Esophagus squamous epithelium (tissue), 5 donors: ENCODE results near the gene ACSL5. TPM values are rescaled to one million over a fixed set of nuclear protein-coding genes. Genes with fewer than 3 reads are reported as not detected.

ENCODE experiments used
- DNase-seq: peaks from one replicate; lab custom pipeline; 2025; lab: John Stamatoyannopoulos, UW
- H3K27ac ChIP-seq, 4 donors: fragments of 200-600 bp; sonication (generic); one replicate each; pipeline ENCODE4 v1.5.1; 2016 to 2019; ENCODE audit warnings: mild to moderate bottlenecking in 1 of 4
- H3K27me3 ChIP-seq, 4 donors: fragments of 200-600 bp; sonication (generic); 1 replicate in 3 of 4; 2 replicates in 1 of 4; pipeline versions ENCODE4 v1.5.1 to v1.6.0; 2017 to 2021; ENCODE audit warnings: antibody characterized with exemption in 1 of 4
- H3K36me3 ChIP-seq, 3 donors: fragments of 200-600 bp; sonication (generic); one replicate each; pipeline ENCODE4 v1.5.1; 2016 to 2019
- H3K4me1 ChIP-seq, 3 donors: fragments of 200-600 bp; sonication (generic); one replicate each; pipeline ENCODE4 v1.5.1; 2017 to 2019
- H3K4me3 ChIP-seq, 4 donors: fragments of 200-600 bp; sonication (generic); 1 replicate in 3 of 4; 2 replicates in 1 of 4; pipeline ENCODE4 v1.5.1; 2016 to 2019; ENCODE audit warnings: mild to moderate bottlenecking in 2 of 4, moderate library complexity in 1 of 4
- H3K9me3 ChIP-seq, 3 donors: fragments of 200-600 bp; sonication (generic); one replicate each; pipeline ENCODE4 v1.5.1; 2016 to 2019
- CTCF ChIP-seq, 6 experiments: fragments of 450-650 bp in 4 of 6; fragments of 200-600 bp in 2 of 6; sonication (generic) in 2 of 6; IDR thresholded peaks; one replicate each; pipeline ENCODE4 v1.5.1; 2016 to 2019; ENCODE audit warnings: antibody characterized with exemption in 6 of 6, mild to moderate bottlenecking in 4 of 6, moderate library complexity in 4 of 6
- POLR2A ChIP-seq, 4 donors: fragments of 450-650 bp; IDR thresholded peaks; one replicate each; pipeline ENCODE4 v1.6.1; 2017; ENCODE audit warnings: antibody characterized with exemption in 4 of 4, mild to moderate bottlenecking in 4 of 4, moderate library complexity in 3 of 4
- WGBS, 2 donors: methylation state at CpG; one replicate each; pipeline ENCODE4 v1.1.5; 2018; 5-methylcytosine and 5-hydroxymethylcytosine counted together
- intact Hi-C: fragments of 100-400 bp; cut with DNase I; formaldehyde crosslinking; loops from one replicate; pipeline ENCODE4 v1.15.0; 2022
- total RNA-seq, 4 donors: library from RNA; depleted of rRNA; stranded (reverse); fragments of >200 nt; gene quantifications; one replicate each; pipeline ENCODE4 v1.1.0, GENCODE V29; 2016
- donor health status: DM: yes; HTN: yes; CAD: no.

The ACSL5 gene
- total RNA-seq, 4 donors from 2014 or later: 5.2 to 15.9 (median 8.2) TPM

GRCh38 chr10:112332509-112333228 lies 41.2 kb upstream of the ACSL5 start:
- 34 to 56% methylated on average over 5 of the region's 5 CpGs for WGBS, 2 donors
- Histone ChIP-seq H3K27me3 (no peaks in the 10 kb centered on the region), H3K27ac (no peak overlapping the region), H3K4me3 (no peak overlapping the region), H3K9me3 (no peaks in the 10 kb centered on the region), H3K4me1 (peaks cover 0 to 8% (median 0%) of the 10 kb centered on the region in 3 donors), H3K36me3 (no peaks in the 10 kb centered on the region)
- no peak for DNase-seq
- TF ChIP-seq POLR2A (IDR thresholded peaks at IDR 0.05): no peak
- intact Hi-C loops: no loop called here

DNA sequence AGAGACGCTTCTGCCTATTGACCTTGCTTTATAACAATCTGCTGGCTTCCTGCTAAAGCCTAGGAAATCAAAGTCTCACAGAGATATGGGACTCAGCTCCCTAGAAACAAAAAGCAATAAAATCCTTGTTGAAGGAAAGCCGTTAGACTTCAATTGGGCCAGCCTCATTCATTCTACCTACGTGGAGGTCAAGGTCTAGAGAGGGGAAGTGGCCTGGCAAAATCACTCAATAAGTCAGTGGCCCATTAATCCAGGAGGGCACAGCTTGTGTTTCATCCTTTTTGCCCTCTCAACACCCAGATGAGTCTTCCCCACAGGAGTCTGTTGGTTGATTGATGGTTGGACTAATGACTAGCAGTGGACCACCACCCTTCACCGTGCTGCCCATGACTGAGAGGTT lies 40.5 kb upstream of the ACSL5 start:
- Histone ChIP-seq H3K4me1 (peaks cover 0 to 8% (median 0%) of the 10 kb centered on the region in 3 donors), H3K9me3 (no peaks in the 10 kb centered on the region), H3K27me3 (no peaks in the 10 kb centered on the region), H3K36me3 (no peaks in the 10 kb centered on the region), H3K4me3 (no peak overlapping the region), H3K27ac (no peak overlapping the region)
- TF ChIP-seq CTCF (IDR thresholded peaks at IDR 0.05) (no peak), POLR2A (IDR thresholded peaks at IDR 0.05) (no peak)
- intact Hi-C loops: no loop called here
- 60 to 71% methylated on average over 3 to 4 of the region's 4 CpGs for WGBS, 2 donors
- no peak for DNase-seq

- peaks cover 0 to 5% (median 0%) of the 10 kb centered on the region in 3 donors for H3K4me1 ChIP-seq
- no peaks in the 10 kb centered on the region for H3K27me3 ChIP-seq
- H3K4me3 ChIP-seq: no peak overlapping the region
- TF ChIP-seq POLR2A (IDR thresholded peaks at IDR 0.05) (no peak), CTCF (IDR thresholded peaks at IDR 0.05) (no peak)
- no peak overlapping the region for H3K27ac ChIP-seq
- no peak for DNase-seq
- no peaks in the 10 kb centered on the region for H3K36me3 ChIP-seq
- intact Hi-C loops: no loop called here
- 41 to 47% methylated on average over 5 of the region's 5 CpGs for whole genome bisulfite sequencing, 2 donors
- H3K9me3 ChIP-seq: no peaks in the 10 kb centered on the region
These were observed 38.6 kb upstream of the ACSL5 start for GRCh38 chr10:112335111-112335867.

DNA sequence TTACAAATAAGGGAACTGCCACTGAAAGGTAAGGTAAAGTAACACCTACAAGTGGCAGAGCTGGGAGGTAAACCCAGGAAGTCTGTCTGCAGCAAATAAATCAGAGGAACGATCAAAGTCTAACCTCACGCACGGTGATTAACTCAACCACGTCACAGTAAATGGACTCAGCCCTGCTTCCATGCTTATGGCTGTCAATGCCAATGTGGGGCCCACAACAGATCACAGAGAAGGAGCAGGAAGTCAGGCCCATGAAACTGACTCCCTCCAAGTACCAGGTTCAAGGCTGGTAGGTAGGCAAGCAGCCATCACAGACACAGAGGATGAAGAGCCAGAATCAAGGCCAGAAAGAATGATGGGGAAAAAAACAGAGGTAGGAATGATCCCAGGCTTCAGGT lies 38.0 kb upstream of the ACSL5 start:
- no peaks in the 10 kb centered on the region for H3K4me1 ChIP-seq
- no peak for DNase-seq
- intact Hi-C loops: no loop called here
- TF ChIP-seq POLR2A (IDR thresholded peaks at IDR 0.05) (no peak), CTCF (IDR thresholded peaks at IDR 0.05) (no peak)
- 64 to 69% methylated on average over 4 of the region's 4 CpGs for WGBS, 2 donors
- no peak overlapping the region for H3K4me3 ChIP-seq
- no peaks in the 10 kb centered on the region for H3K36me3 ChIP-seq
- H3K27me3 ChIP-seq: no peaks in the 10 kb centered on the region
- H3K9me3 ChIP-seq: no peaks in the 10 kb centered on the region
- no peak overlapping the region for H3K27ac ChIP-seq

GRCh38 chr10:112336556-112337201 lies 37.2 kb upstream of the ACSL5 start:
- Histone ChIP-seq H3K9me3 (no peaks in the 10 kb centered on the region), H3K4me3 (no peak overlapping the region), H3K27me3 (no peaks in the 10 kb centered on the region), H3K4me1 (no peaks in the 10 kb centered on the region), H3K36me3 (no peaks in the 10 kb centered on the region), H3K27ac (no peak overlapping the region)
- WGBS, 2 donors: 57 to 64% methylated on average over 5 of the region's 5 CpGs
- intact Hi-C loops: no loop called here
- TF ChIP-seq CTCF (IDR thresholded peaks at IDR 0.05) (no peak), POLR2A (IDR thresholded peaks at IDR 0.05) (no peak)
- no peak for DNase-seq
